ENCODE data around the gene VIM.

The VIM gene

GRCh38 chr10:17228091-17229015 lies at the start of gene VIM:
Gene VIM (plus strand): TSS chr10:17228241. CDS start chr10:17229423, 1,182 bp downstream.
- Mint-ChIP-seq H3K4me3 (peak within 1 kb of the TSS; percentile 98), H3K27me3 (no peaks in the 10 kb centered on the region), H3K9me3 (no peaks in the 10 kb centered on the region), H3K4me1 (peaks cover 46% of the 10 kb centered on the region), H3K27ac (peak within 1 kb of the TSS; percentile 97), H3K36me3 (peaks cover 22% of the 10 kb centered on the region)
- peak; percentile 64 for ATAC-seq

- H3K27ac Mint-ChIP-seq = no peak overlapping the region
- peaks cover 7% of the 10 kb centered on the region for H3K4me1 Mint-ChIP-seq
- H3K9me3 Mint-ChIP-seq = no peaks in the 10 kb centered on the region
- H3K4me3 Mint-ChIP-seq = no peak overlapping the region
- H3K36me3 Mint-ChIP-seq = no peaks in the 10 kb centered on the region
- ATAC-seq = no peak
- no peaks in the 10 kb centered on the region for H3K27me3 Mint-ChIP-seq
Observed at GRCh38 chr10:17179002-17179401, 49.0 kb upstream of the VIM start.

- Mint-ChIP-seq H3K36me3 (no peaks in the 10 kb centered on the region), H3K4me3 (no peak overlapping the region), H3K4me1 (peaks cover 5% of the 10 kb centered on the region), H3K27me3 (no peaks in the 10 kb centered on the region), H3K27ac (no peak overlapping the region), H3K9me3 (no peaks in the 10 kb centered on the region)
- ATAC-seq = no peak
Observed at GRCh38 chr10:17181110-17181509, 46.9 kb upstream of the VIM start.

GRCh38 chr10:17181751-17182150 lies 46.3 kb upstream of the VIM start:
- Mint-ChIP-seq H3K4me3 (no peak overlapping the region), H3K27ac (no peak overlapping the region), H3K27me3 (no peaks in the 10 kb centered on the region), H3K36me3 (no peaks in the 10 kb centered on the region), H3K4me1 (peaks cover 5% of the 10 kb centered on the region), H3K9me3 (no peaks in the 10 kb centered on the region)
- no peak for ATAC-seq

- H3K9me3 Mint-ChIP-seq = no peaks in the 10 kb centered on the region
- no peaks in the 10 kb centered on the region for H3K27me3 Mint-ChIP-seq
- ATAC-seq = no peak
- no peaks in the 10 kb centered on the region for H3K36me3 Mint-ChIP-seq
- H3K27ac Mint-ChIP-seq = no peak overlapping the region
- peaks cover 5% of the 10 kb centered on the region for H3K4me1 Mint-ChIP-seq
- H3K4me3 Mint-ChIP-seq = no peak overlapping the region
Observed at GRCh38 chr10:17183110-17183509, 44.9 kb upstream of the VIM start.

- Mint-ChIP-seq H3K9me3 (no peaks in the 10 kb centered on the region), H3K4me3 (no peak overlapping the region), H3K27ac (no peak overlapping the region), H3K4me1 (peaks cover 10% of the 10 kb centered on the region), H3K27me3 (no peaks in the 10 kb centered on the region), H3K36me3 (peaks cover 4% of the 10 kb centered on the region)
- no peak for ATAC-seq
Observed at GRCh38 chr10:17185873-17186272, 42.2 kb upstream of the VIM start.

- peaks cover 9% of the 10 kb centered on the region for H3K36me3 Mint-ChIP-seq
- no peak overlapping the region for H3K4me3 Mint-ChIP-seq
- ATAC-seq = no peak
- no peaks in the 10 kb centered on the region for H3K9me3 Mint-ChIP-seq
- H3K27ac Mint-ChIP-seq = no peak overlapping the region
- H3K4me1 Mint-ChIP-seq = peaks cover 14% of the 10 kb centered on the region
- no peaks in the 10 kb centered on the region for H3K27me3 Mint-ChIP-seq
Observed at GRCh38 chr10:17188644-17189172, 39.3 kb upstream of the VIM start.

- H3K36me3 Mint-ChIP-seq = peaks cover 9% of the 10 kb centered on the region
- no peak overlapping the region for H3K4me3 Mint-ChIP-seq
- no peaks in the 10 kb centered on the region for H3K9me3 Mint-ChIP-seq
- H3K27ac Mint-ChIP-seq = no peak overlapping the region
- H3K4me1 Mint-ChIP-seq = peaks cover 17% of the 10 kb centered on the region
- no peaks in the 10 kb centered on the region for H3K27me3 Mint-ChIP-seq
- ATAC-seq = no peak
Observed at GRCh38 chr10:17190602-17191001, 37.4 kb upstream of the VIM start.

GRCh38 chr10:17195083-17195482 lies 33.0 kb upstream of the VIM start:
- Mint-ChIP-seq H3K4me3 (no peak overlapping the region), H3K27ac (no peak overlapping the region), H3K9me3 (no peaks in the 10 kb centered on the region), H3K4me1 (peaks cover 27% of the 10 kb centered on the region), H3K36me3 (peaks cover 9% of the 10 kb centered on the region), H3K27me3 (no peaks in the 10 kb centered on the region)
- ATAC-seq = no peak

GRCh38 chr10:17196045-17196444 lies 32.0 kb upstream of the VIM start:
- Mint-ChIP-seq H3K27me3 (no peaks in the 10 kb centered on the region), H3K4me3 (no peak overlapping the region), H3K27ac (no peak overlapping the region), H3K9me3 (no peaks in the 10 kb centered on the region), H3K4me1 (peaks cover 31% of the 10 kb centered on the region), H3K36me3 (peaks cover 4% of the 10 kb centered on the region)
- no peak for ATAC-seq

GRCh38 chr10:17196573-17196972 lies 31.5 kb upstream of the VIM start:
- no peaks in the 10 kb centered on the region for H3K9me3 Mint-ChIP-seq
- H3K27me3 Mint-ChIP-seq = no peaks in the 10 kb centered on the region
- no peak overlapping the region for H3K27ac Mint-ChIP-seq
- H3K4me3 Mint-ChIP-seq = no peak overlapping the region
- no peaks in the 10 kb centered on the region for H3K36me3 Mint-ChIP-seq
- no peak for ATAC-seq
- peaks cover 33% of the 10 kb centered on the region for H3K4me1 Mint-ChIP-seq

- peak overlapping the region; percentile 92 for H3K27ac Mint-ChIP-seq
- no peak overlapping the region for H3K4me3 Mint-ChIP-seq
- ATAC-seq = no peak
- H3K27me3 Mint-ChIP-seq = no peaks in the 10 kb centered on the region
- no peaks in the 10 kb centered on the region for H3K36me3 Mint-ChIP-seq
- H3K4me1 Mint-ChIP-seq = peaks cover 23% of the 10 kb centered on the region
- H3K9me3 Mint-ChIP-seq = no peaks in the 10 kb centered on the region
Observed at GRCh38 chr10:17199351-17199804, 28.7 kb upstream of the VIM start.

GRCh38 chr10:17200001-17200911 lies 27.8 kb upstream of the VIM start:
- no peak for ATAC-seq

GRCh38 chr10:17200912-17201793 lies 26.9 kb upstream of the VIM start, which contains the start of gene TRDMT1:
Gene TRDMT1 (minus strand): TSS chr10:17201672. CDS start chr10:17201634, 38 bp downstream.
- Mint-ChIP-seq H3K27ac (peak within 1 kb of the TSS; percentile 92), H3K36me3 (no peaks in the 10 kb centered on the region), H3K27me3 (no peaks in the 10 kb centered on the region), H3K4me1 (peaks cover 23% of the 10 kb centered on the region), H3K4me3 (peak within 1 kb of the TSS; percentile 89), H3K9me3 (no peaks in the 10 kb centered on the region)
- ATAC-seq = peak; percentile 96

More at GRCh38 chr10:17200001-17200911, 27.8 kb upstream of the VIM start:
- peak overlapping the region; percentile 92 for H3K27ac Mint-ChIP-seq
- peak overlapping the region; percentile 89 for H3K4me3 Mint-ChIP-seq
- H3K36me3 Mint-ChIP-seq = no peaks in the 10 kb centered on the region
- no peaks in the 10 kb centered on the region for H3K9me3 Mint-ChIP-seq
- H3K4me1 Mint-ChIP-seq = peaks cover 22% of the 10 kb centered on the region
- no peaks in the 10 kb centered on the region for H3K27me3 Mint-ChIP-seq
